HepG2 (cell line): Measurements from ENCODE around the gene CD7. TPM values are rescaled to one million over a fixed set of nuclear protein-coding genes. Genes with fewer than 3 reads are reported as not detected.

Experiments used
- LRRFIP1 ChIP-seq: sonication (generic); formaldehyde crosslinking; conservative IDR thresholded peaks from 2 replicates; pipeline ENCODE4 v1.4.0; 2020; ENCODE audit warnings: missing genetic modification reagents
- MAF1 ChIP-seq: sonication (generic); formaldehyde crosslinking; IDR thresholded peaks from 2 replicates; pipeline ENCODE4 v1.5.0; 2020; ENCODE audit warnings: missing genetic modification reagents, borderline replicate concordance
- POLR2A ChIP-seq, 2 experiments: IDR thresholded peaks; 2 replicates each; pipeline ENCODE4 v1.6.1; 2011; ENCODE audit warnings: low read depth in 2 of 2, low read length in 2 of 2, mild to moderate bottlenecking in 1 of 2, moderate library complexity in 1 of 2; ENCODE audit not compliant: insufficient read depth in 1 of 2
- RXRB ChIP-seq: IDR thresholded peaks from 2 replicates; pipeline ENCODE4 v1.6.1; 2016; ENCODE audit warnings: borderline replicate concordance, missing genetic modification reagents, missing compliant biosample characterization
- SCMH1 ChIP-seq: sonication (generic); formaldehyde crosslinking; IDR thresholded peaks from 2 replicates; pipeline ENCODE4 v1.9.0; 2021; ENCODE audit warnings: missing genetic modification reagents, mild to moderate bottlenecking, borderline replicate concordance
- SP4 ChIP-seq: sonication (generic); formaldehyde crosslinking; IDR thresholded peaks from 2 replicates; pipeline ENCODE4 v1.8.1; 2023; ENCODE audit warnings: mild to moderate bottlenecking, missing genetic modification reagents
- TRIM22 ChIP-seq: fragments of 450-650 bp; IDR thresholded peaks from 2 replicates; pipeline ENCODE4 v1.6.1; 2017
- ZNF274 ChIP-seq: sonication (generic); formaldehyde crosslinking; IDR thresholded peaks from 2 replicates; pipeline ENCODE4 v1.5.1; 2020; ENCODE audit warnings: mild to moderate bottlenecking, missing genetic modification reagents
- ZNF484 ChIP-seq: sonication (generic); formaldehyde crosslinking; IDR thresholded peaks from 2 replicates; pipeline ENCODE4 v1.5.1; 2020; ENCODE audit warnings: mild to moderate bottlenecking, low read depth, missing genetic modification reagents, borderline replicate concordance
- ZNF773 ChIP-seq: sonication (generic); formaldehyde crosslinking; IDR thresholded peaks from 2 replicates; pipeline ENCODE4 v1.4.0; 2020; ENCODE audit warnings: missing genetic modification reagents, borderline replicate concordance
- ZNF775 ChIP-seq: sonication (generic); formaldehyde crosslinking; IDR thresholded peaks from 2 replicates; pipeline ENCODE4 v1.4.0; 2020; ENCODE audit warnings: missing genetic modification reagents, mild to moderate bottlenecking, moderate library complexity, borderline replicate concordance
- ZNF891 ChIP-seq: sonication (generic); formaldehyde crosslinking; IDR thresholded peaks from 2 replicates; pipeline ENCODE4 v1.5.0; 2020; ENCODE audit warnings: mild to moderate bottlenecking, missing genetic modification reagents
- polyA plus RNA-seq, 8 experiments: library from polyadenylated mRNA; depleted of rRNA in 3 of 8; stranded (reverse) in 7 of 8; unstranded in 1 of 8; fragments of >200 nt; fragmentation: Illumina TruSeq in 4 of 8; extraction: Trizol in 4 of 8; gene quantifications; 2 replicates each; pipeline versions ENCODE4 v1.2.1 to v1.2.3, GENCODE V29; 2011 to 2016; ENCODE audit warnings: low read depth in 4 of 8, missing spikeins in 1 of 8, mixed read lengths in 1 of 8; ENCODE audit not compliant: insufficient read depth in 1 of 8
- total RNA-seq, 5 experiments: library from RNA; depleted of rRNA; stranded (reverse); fragments of >200 nt; fragmentation: Illumina TruSeq; extraction: Trizol; gene quantifications; 2 replicates each; pipeline ENCODE4 v1.2.3, GENCODE V29; 2016; ENCODE audit warnings: low read depth in 1 of 5
- TF ChIP-seq, protein P1 (sequence below): sonication (generic); formaldehyde crosslinking; IDR thresholded peaks from 2 replicates; pipeline ENCODE4 v1.4.0; 2020; ENCODE audit warnings: missing genetic modification reagents
- TF ChIP-seq, protein P2 (sequence below): sonication (generic); formaldehyde crosslinking; IDR thresholded peaks from 2 replicates; pipeline ENCODE4 v1.4.0; 2020; ENCODE audit warnings: missing genetic modification reagents, borderline replicate concordance
- TF ChIP-seq, protein P3 (sequence below): sonication (generic); formaldehyde crosslinking; IDR thresholded peaks from 2 replicates; pipeline ENCODE4 v1.4.0; 2020; ENCODE audit warnings: missing genetic modification reagents, borderline replicate concordance

The CD7 gene
- total and polyA plus RNA-seq, 2 of the 13 experiments (the other 11 are each of a cell fraction or from before 2014, with no cell fraction given): 67.6 to 76.4 TPM

GRCh38 chr17:82325286-82326180 lies 8.1 kb upstream of the CD7 start (continued):
- TF ChIP-seq, protein P1, sequence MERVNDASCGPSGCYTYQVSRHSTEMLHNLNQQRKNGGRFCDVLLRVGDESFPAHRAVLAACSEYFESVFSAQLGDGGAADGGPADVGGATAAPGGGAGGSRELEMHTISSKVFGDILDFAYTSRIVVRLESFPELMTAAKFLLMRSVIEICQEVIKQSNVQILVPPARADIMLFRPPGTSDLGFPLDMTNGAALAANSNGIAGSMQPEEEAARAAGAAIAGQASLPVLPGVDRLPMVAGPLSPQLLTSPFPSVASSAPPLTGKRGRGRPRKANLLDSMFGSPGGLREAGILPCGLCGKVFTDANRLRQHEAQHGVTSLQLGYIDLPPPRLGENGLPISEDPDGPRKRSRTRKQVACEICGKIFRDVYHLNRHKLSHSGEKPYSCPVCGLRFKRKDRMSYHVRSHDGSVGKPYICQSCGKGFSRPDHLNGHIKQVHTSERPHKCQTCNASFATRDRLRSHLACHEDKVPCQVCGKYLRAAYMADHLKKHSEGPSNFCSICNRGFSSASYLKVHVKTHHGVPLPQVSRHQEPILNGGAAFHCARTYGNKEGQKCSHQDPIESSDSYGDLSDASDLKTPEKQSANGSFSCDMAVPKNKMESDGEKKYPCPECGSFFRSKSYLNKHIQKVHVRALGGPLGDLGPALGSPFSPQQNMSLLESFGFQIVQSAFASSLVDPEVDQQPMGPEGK: peak; percentile 90
- TF ChIP-seq SP4 (CRISPR knock-in tag) (peak; percentile 79), ZNF773 (CRISPR knock-in tag) (no peak), MAF1 (CRISPR knock-in tag) (0 out of 2 replicates have a peak, but pooled peaks have one; percentile 38), SCMH1 (no peak), ZNF891 (CRISPR knock-in tag) (peak; percentile 59), ZNF274 (CRISPR knock-in tag) (peak; percentile 80; the same call in 1 of the 2 replicates), ZNF775 (CRISPR knock-in tag) (peak; percentile 91; the same call in 1 of the 2 replicates), TRIM22 (no peak), RXRB (CRISPR knock-in tag) (peak; percentile 93), LRRFIP1 (CRISPR knock-in tag) (no peak), ZNF484 (CRISPR knock-in tag) (no peak), POLR2A (IDR thresholded peaks at IDR 0.05; ENCODE audit: insufficient read depth in 1 of 2, low read depth in 2 of 2, low read length in 2 of 2) (peak in 1 of 2 experiments; percentile 64; a peak in 1 of 4 replicates)
- TF ChIP-seq, protein P2, sequence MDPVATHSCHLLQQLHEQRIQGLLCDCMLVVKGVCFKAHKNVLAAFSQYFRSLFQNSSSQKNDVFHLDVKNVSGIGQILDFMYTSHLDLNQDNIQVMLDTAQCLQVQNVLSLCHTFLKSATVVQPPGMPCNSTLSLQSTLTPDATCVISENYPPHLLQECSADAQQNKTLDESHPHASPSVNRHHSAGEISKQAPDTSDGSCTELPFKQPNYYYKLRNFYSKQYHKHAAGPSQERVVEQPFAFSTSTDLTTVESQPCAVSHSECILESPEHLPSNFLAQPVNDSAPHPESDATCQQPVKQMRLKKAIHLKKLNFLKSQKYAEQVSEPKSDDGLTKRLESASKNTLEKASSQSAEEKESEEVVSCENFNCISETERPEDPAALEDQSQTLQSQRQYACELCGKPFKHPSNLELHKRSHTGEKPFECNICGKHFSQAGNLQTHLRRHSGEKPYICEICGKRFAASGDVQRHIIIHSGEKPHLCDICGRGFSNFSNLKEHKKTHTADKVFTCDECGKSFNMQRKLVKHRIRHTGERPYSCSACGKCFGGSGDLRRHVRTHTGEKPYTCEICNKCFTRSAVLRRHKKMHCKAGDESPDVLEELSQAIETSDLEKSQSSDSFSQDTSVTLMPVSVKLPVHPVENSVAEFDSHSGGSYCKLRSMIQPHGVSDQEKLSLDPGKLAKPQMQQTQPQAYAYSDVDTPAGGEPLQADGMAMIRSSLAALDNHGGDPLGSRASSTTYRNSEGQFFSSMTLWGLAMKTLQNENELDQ (CRISPR knock-in tag): no peak
- TF ChIP-seq, protein P3, sequence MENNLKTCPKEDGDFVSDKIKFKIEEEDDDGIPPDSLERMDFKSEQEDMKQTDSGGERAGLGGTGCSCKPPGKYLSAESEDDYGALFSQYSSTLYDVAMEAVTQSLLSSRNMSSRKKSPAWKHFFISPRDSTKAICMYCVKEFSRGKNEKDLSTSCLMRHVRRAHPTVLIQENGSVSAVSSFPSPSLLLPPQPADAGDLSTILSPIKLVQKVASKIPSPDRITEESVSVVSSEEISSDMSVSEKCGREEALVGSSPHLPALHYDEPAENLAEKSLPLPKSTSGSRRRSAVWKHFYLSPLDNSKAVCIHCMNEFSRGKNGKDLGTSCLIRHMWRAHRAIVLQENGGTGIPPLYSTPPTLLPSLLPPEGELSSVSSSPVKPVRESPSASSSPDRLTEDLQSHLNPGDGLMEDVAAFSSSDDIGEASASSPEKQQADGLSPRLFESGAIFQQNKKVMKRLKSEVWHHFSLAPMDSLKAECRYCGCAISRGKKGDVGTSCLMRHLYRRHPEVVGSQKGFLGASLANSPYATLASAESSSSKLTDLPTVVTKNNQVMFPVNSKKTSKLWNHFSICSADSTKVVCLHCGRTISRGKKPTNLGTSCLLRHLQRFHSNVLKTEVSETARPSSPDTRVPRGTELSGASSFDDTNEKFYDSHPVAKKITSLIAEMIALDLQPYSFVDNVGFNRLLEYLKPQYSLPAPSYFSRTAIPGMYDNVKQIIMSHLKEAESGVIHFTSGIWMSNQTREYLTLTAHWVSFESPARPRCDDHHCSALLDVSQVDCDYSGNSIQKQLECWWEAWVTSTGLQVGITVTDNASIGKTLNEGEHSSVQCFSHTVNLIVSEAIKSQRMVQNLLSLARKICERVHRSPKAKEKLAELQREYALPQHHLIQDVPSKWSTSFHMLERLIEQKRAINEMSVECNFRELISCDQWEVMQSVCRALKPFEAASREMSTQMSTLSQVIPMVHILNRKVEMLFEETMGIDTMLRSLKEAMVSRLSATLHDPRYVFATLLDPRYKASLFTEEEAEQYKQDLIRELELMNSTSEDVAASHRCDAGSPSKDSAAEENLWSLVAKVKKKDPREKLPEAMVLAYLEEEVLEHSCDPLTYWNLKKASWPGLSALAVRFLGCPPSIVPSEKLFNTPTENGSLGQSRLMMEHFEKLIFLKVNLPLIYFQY (CRISPR knock-in tag): peak; percentile 68; the same call in 1 of the 2 replicates
